ENCODE measurements around the gene IPO11.

Gene IPO11

DNA sequence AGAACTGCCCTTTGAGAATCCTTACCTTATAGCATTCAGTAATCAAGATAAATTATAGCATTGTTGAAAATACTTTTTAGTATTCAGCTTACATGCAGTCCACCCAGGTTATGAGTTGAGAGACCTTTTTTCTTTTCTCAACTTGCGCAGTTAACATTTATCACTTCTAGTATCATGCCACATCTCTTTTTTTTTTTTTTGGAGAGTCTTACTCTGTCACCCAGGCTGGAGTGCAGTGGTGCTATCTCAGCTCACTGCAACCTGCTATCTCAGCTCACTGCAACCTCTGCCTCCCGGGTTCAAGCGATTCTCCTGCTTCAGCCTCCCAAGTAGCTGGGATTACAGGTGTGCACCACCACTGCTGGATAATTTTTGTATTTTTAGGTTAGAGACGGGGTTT lies 195.1 kb downstream of the IPO11 start:
- no peak overlapping the region for H3K4me3 ChIP-seq (ENCODE audit: low read depth, low read length)
- no peak for TF ChIP-seq CTCF (IDR thresholded peaks at IDR 0.05; ENCODE audit: borderline replicate concordance, insufficient read depth, low read depth, low read length)

DNA sequence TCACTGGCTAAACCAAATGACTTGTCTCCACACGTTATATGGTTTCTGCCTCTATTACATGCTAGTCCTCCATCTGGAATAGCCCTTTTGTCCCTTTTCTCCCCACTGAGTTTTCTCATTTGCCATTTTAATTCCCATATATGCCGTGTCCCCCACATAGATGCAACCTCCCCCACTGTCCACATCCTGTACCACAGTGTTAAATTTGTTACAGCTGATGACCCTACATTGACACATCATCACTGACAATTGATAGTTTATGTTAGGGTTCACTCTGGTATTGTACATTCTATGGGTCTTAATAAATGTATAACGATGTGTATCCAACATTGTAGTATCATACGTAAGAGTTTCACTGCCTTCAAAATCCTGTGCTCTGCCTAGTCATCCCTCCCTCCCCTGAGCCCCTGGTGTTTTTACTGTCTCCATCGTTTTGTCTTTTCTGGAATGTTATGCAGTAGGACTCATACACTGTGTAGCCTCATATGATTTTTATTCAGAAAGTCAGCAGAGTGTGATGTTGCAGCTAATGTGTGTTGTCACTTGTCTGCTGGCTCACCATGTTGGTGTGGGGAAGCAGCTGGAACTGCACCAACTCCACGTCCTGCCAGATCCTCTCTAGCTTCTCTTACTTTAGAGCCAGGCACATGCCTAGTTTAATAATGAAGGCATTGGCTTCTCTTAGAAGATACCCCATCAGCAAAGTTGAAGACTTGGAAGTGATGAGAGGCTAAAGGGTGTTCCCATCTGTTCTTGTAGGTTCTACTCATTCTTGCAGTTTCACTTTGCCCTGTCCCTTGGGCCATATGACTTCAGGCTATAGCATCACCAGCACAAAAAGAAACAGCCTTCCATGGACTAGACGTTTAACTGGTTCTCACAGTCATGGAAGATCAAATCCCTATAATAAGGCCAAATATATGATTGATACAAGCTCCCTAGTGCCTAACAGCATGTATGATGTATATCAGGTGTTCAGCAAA lies 196.3 kb downstream of the IPO11 start:
- TF ChIP-seq CTCF (IDR thresholded peaks at IDR 0.05; ENCODE audit: borderline replicate concordance, insufficient read depth, low read depth, low read length) = no peak
- H3K4me3 ChIP-seq (ENCODE audit: low read depth, low read length) = no peak overlapping the region

GRCh38 chr5:62614355-62614754 lies 201.8 kb downstream of the IPO11 start:
- no peak overlapping the region for H3K4me3 ChIP-seq (ENCODE audit: low read depth, low read length)
- no peak for TF ChIP-seq CTCF (IDR thresholded peaks at IDR 0.05; ENCODE audit: borderline replicate concordance, insufficient read depth, low read depth, low read length)

DNA sequence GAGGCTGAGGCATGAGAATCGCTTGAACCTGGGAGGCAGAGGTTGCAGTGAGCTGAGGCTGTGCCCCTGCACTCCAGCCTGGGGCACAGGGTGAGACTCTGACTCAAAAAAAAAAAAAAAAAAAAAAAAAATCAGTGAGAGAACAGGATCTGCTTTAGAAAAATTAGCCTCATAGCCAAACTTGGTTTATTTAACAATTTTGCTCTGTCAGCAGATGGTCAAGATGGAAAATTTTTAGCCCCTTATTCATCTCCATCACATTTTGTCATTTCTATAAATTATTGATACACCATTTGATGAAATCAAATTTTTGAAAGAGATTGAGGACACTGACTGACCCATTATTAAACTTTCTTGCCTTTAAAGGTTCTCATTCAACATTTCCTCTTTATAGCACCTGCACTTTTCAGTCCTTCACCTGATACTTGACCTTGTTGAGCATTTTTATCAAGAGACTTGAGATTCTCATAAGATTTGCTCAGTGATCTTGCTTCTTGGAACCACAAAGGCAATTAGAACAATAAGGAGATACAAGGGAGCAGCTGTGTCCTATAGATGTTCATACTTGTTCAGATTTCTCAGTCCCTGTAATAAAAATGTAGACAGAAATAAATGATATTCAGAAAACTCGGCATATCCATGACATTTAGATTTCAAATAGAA lies 204.2 kb downstream of the IPO11 start:
- H3K4me3 ChIP-seq (ENCODE audit: low read depth, low read length) = no peak overlapping the region
- no peak for TF ChIP-seq CTCF (IDR thresholded peaks at IDR 0.05; ENCODE audit: borderline replicate concordance, insufficient read depth, low read depth, low read length)

DNA sequence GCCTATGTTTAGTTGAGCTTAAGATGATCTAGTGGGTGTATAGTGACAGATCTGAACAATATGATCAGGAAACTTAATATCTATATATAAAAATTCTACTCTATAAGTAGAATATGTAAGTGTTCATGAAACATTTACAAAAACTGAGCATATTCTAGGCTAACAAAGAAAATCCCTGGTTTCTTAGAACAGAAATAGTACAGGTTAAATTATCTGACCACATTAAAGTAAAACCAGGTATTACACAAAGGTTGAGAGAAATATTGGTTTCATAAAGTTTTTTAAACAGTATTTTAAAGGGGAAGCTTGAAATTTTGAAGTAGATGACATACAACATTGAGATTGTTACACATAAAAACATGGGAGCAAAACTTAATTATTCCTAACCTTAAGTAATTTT lies 205.4 kb downstream of the IPO11 start:
- TF ChIP-seq CTCF (IDR thresholded peaks at IDR 0.05; ENCODE audit: borderline replicate concordance, insufficient read depth, low read depth, low read length) = no peak
- H3K4me3 ChIP-seq (ENCODE audit: low read depth, low read length) = no peak overlapping the region

DNA sequence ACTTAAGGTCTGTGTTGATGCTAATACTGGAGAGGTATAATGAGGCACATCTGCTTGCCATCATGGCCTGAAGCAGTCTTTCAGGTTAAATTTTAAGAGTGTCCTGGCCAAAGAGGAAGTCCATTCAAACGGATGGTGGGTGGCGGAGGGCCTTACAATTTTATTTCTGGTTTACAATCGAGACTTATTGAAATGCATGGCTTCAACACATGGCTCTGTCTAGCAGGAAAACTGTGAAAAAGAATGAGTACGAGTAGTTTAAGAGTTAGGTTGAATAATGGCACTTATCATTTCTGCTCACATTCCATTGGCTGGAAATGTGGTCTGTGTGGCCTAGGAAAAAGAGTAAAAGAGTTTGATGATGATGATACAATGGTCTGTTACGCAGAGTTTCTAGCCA lies 208.2 kb downstream of the IPO11 start:
- no peak overlapping the region for H3K4me3 ChIP-seq (ENCODE audit: low read depth, low read length)
- no peak for TF ChIP-seq CTCF (IDR thresholded peaks at IDR 0.05; ENCODE audit: borderline replicate concordance, insufficient read depth, low read depth, low read length)

Measured in GM12875 (cell line).